PC-3 (cell line): ENCODE data around the gene FAM184A.

ENCODE experiments used
- CTCF ChIP-seq: fragments of 300-600 bp; sonication (generic); conservative IDR thresholded peaks from 2 replicates; pipeline ENCODE4 v1.5.1; 2017; ENCODE audit warnings: antibody characterized with exemption, low read depth, mild to moderate bottlenecking, low read length
- EZH2 ChIP-seq: fragments of 300-600 bp; sonication (generic); IDR thresholded peaks from one replicate; pipeline ENCODE4 v1.6.1; 2017; ENCODE audit warnings: antibody characterized with exemption, mild to moderate bottlenecking, low read length; ENCODE audit not compliant: unreplicated experiment

- TF ChIP-seq CTCF (no peak), EZH2 (no peak)
Measured at GRCh38 chr6:119096721-119097565, 18.5 kb upstream of the FAM184A start.
